Motor neuron (in vitro differentiated cells): Measurements from ENCODE around the gene CLEC14A. TPM values are rescaled to one million over a fixed set of nuclear protein-coding genes. Genes with fewer than 3 reads are reported as not detected.
A peak's percentile ranks its signal among the peaks of the same experiment; 100 is the strongest.

Experiments
- ATAC-seq, 8 experiments: fragments of 200-7000 bp; cut with Tn5 transposase; replicated peaks in 6 of 8; 2 replicates each; pipeline ENCODE4 v1.8.0; 2021; ENCODE audit warnings: mild to moderate bottlenecking in 8 of 8, moderate library complexity in 8 of 8
- H3K27ac ChIP-seq, 2 donors: fragments of 250-450 bp; sonication (Bioruptor Pico); 2 replicates each; pipeline ENCODE4 v1.9.0; 2021; ENCODE audit warnings: antibody characterized with exemption in 2 of 2, mild to moderate bottlenecking in 2 of 2, moderate library complexity in 1 of 2
- H3K4me1 ChIP-seq, 2 donors: fragments of 250-450 bp; sonication (Bioruptor Pico); replicated peaks in 1 of 2; 2 replicates each; pipeline ENCODE4 v1.6.1; 2021; ENCODE audit warnings: antibody characterized with exemption in 2 of 2, mild to moderate bottlenecking in 2 of 2, moderate library complexity in 1 of 2
- H3K4me3 ChIP-seq, 5 donors: fragments of 250-450 bp; sonication (Bioruptor Pico); 2 replicates each; pipeline ENCODE4 v1.9.0; 2021; ENCODE audit warnings: antibody characterized with exemption in 5 of 5, mild to moderate bottlenecking in 5 of 5, moderate library complexity in 4 of 5
- WGBS, 10 experiments: fragments of 450-650 bp; shearing (Covaris generic); methylation state at CpG; one replicate each; pipeline ENCODE4 v1.0.0; 2022; 5-methylcytosine and 5-hydroxymethylcytosine counted together
- in situ Hi-C, 9 experiments: fragments of 400-800 bp; cut with MboI; loops; one replicate each; pipeline ENCODE4 v1.15.0; 2021; ENCODE audit warnings: low sequenced_read_pairs in 9 of 9, low pct_unique_long_range_greater_than_20kb in 2 of 9; ENCODE audit not compliant: unreplicated experiment in 9 of 9
- total RNA-seq, 8 experiments: library from RNA; unstranded; fragments of 300-600 nt; gene quantifications; 2 replicates each; pipeline versions ENCODE4 v1.2.3 to v1.2.4, GENCODE V29; 2022

Gene CLEC14A, protein sequence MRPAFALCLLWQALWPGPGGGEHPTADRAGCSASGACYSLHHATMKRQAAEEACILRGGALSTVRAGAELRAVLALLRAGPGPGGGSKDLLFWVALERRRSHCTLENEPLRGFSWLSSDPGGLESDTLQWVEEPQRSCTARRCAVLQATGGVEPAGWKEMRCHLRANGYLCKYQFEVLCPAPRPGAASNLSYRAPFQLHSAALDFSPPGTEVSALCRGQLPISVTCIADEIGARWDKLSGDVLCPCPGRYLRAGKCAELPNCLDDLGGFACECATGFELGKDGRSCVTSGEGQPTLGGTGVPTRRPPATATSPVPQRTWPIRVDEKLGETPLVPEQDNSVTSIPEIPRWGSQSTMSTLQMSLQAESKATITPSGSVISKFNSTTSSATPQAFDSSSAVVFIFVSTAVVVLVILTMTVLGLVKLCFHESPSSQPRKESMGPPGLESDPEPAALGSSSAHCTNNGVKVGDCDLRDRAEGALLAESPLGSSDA
- total RNA-seq = 1 to 10 TPM in 1 of 8 experiments, under 1 TPM in 3, not detected in 4; 0.13 to 1.9 (median 0.54) TPM

- no peak within 1 kb of the TSS for H3K27ac ChIP-seq
- 10 to 100% (median 66%) methylated on average over 1 to 16 of the region's 68 CpGs; no CpG with 5 or more reads in 3 of the 10 experiments for WGBS, 10 experiments
- ATAC-seq = peak in 7 of 8 experiments; percentile 18 to 79 (median 60)
- peak within 1 kb of the TSS in 4 of 5 donors; percentile 2 to 18 (median 3) for H3K4me3 ChIP-seq
- H3K4me1 ChIP-seq = no peaks in the 10 kb centered on the region
- in situ Hi-C loops = no loop called here
These were observed at the start of gene CLEC14A for GRCh38 chr14:38255673-38256532. TSS of gene CLEC14A (minus strand) at chr14:38256093. CDS start at chr14:38256022, 71 bp downstream.

GRCh38 chr14:38302966-38303365, 47.1 kb upstream of the CLEC14A start:
- in situ Hi-C loops = no loop called here
- no peak overlapping the region for H3K27ac ChIP-seq
- ATAC-seq = no peak
- no peak overlapping the region for H3K4me3 ChIP-seq
- WGBS, 10 experiments = 33 to 100% (median 83%) methylated on average over 1 of the region's 1 CpG; no CpG with 5 or more reads in 2 of the 10 experiments
- H3K4me1 ChIP-seq = no peaks in the 10 kb centered on the region

DNA sequence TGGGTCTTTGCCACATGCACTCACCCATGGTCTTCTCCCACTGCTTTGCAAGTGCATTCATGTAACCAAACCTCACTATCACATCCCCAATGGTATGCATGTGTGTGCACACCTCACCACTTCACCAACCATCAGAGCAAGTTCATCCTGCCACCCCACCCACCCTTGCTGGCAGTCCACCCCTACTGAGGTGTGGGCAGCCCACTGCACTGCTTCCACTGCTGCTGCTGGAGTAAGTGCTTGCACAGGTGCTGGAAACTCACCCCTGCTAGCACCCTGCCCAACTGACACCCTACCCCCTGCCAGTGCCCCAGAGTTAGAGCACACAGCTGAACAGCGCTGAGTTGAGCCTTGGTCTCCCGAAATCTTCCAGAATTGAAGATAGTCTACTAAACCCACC, 46.1 kb upstream of the CLEC14A start:
- in situ Hi-C loops = no loop called here
- Histone ChIP-seq H3K4me1 (no peaks in the 10 kb centered on the region), H3K4me3 (no peak overlapping the region), H3K27ac (no peak overlapping the region)
- no peak for ATAC-seq
- 40 to 100% (median 84%) methylated on average over 1 to 2 of the region's 2 CpGs; no CpG with 5 or more reads in 4 of the 10 experiments for WGBS, 10 experiments

DNA sequence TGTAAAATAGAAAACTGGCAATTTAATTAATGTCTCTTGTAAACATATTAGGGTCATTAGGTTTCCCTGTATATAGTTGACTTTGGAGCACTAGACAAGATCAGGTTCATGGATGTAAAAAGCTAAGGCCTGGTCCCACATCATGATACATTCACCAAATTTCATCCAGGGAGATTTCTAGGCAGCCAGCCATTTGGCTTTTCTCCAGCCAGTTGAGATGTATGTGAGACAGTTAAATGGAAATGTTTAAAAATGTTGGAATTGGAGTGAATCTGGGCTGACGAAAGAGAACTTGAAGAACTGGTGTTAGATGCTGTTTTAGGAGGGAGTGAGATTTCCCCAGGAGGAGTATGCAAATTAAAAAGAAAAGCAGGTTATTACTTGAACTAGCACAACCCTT, 41.8 kb upstream of the CLEC14A start:
- no peak overlapping the region for H3K4me3 ChIP-seq
- WGBS, 10 experiments = 11 to 100% (median 100%) methylated on average over 1 of the region's 1 CpG; no CpG with 5 or more reads in 3 of the 10 experiments
- H3K4me1 ChIP-seq = no peaks in the 10 kb centered on the region
- H3K27ac ChIP-seq = no peak overlapping the region
- ATAC-seq = no peak
- in situ Hi-C loops = no loop called here

- H3K27ac ChIP-seq = no peak overlapping the region
- no peak overlapping the region for H3K4me3 ChIP-seq
- in situ Hi-C loops = no loop called here
- ATAC-seq = no peak
- H3K4me1 ChIP-seq = no peaks in the 10 kb centered on the region
These were observed 36.0 kb upstream of the CLEC14A start for GRCh38 chr14:38291681-38292467.

- Histone ChIP-seq H3K4me1 (no peaks in the 10 kb centered on the region), H3K27ac (no peak overlapping the region), H3K4me3 (no peak overlapping the region)
- peak in 1 of 8 experiments; percentile 20 for ATAC-seq
- in situ Hi-C loops = no loop called here
- 0 to 80% (median 64%) methylated on average over 3 to 5 of the region's 5 CpGs for WGBS, 10 experiments
These were observed 34.8 kb upstream of the CLEC14A start for GRCh38 chr14:38290601-38291188.

DNA sequence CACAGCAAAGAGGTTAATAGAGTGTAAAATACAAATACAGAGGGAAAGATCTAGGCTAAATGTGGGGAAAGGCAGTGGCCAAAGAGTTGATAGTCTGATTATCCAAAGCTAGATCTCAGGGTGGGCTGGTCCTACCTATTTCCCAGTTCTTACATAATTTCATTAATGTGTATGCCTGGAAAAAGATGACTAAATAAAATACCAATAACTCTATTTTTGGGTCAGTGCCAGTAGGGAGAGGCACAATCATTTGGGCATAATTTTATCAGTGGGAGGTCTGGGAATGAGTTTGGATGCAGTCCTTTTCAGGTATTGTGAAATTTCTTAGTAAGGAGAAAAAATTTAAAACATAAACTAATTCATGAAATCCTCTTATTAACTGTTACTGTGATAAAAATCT, 30.6 kb upstream of the CLEC14A start:
- H3K4me3 ChIP-seq = no peak overlapping the region
- in situ Hi-C loops = no loop called here
- H3K27ac ChIP-seq = no peak overlapping the region
- no peaks in the 10 kb centered on the region for H3K4me1 ChIP-seq
- no peak for ATAC-seq

DNA sequence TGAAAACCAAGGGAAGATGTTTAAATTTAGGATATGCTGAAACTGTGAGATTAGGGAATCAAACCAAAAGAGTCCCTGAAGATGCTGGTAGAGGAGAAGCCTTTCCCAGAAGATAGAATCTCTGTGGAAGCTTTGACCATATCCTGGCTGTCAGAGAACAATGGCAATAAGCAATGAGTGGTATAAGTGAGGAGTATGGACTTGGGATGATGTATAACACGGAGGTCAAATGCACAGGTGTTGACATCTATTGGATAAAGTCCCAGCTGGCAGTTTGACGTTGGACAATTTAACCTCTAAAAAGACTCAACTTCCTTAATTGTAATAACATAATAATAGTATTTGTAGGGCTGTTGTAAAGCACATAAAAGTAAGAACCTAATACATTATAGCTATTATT, 30.1 kb upstream of the CLEC14A start:
- in situ Hi-C loops = no loop called here

GRCh38 chr14:38282936-38283335, 27.0 kb upstream of the CLEC14A start:
- in situ Hi-C loops = no loop called here
- Histone ChIP-seq H3K27ac (no peak overlapping the region), H3K4me3 (no peak overlapping the region), H3K4me1 (peaks cover 0 to 2% of the 10 kb centered on the region in 2 donors)
- no peak for ATAC-seq

More for the DNA sequence above, 30.1 kb upstream of the CLEC14A start:
- no peak overlapping the region for H3K4me3 ChIP-seq
- no peaks in the 10 kb centered on the region for H3K4me1 ChIP-seq
- no peak overlapping the region for H3K27ac ChIP-seq
- ATAC-seq = no peak
- WGBS, 10 experiments = 0 to 51% (median 42%) methylated on average over 1 to 2 of the region's 2 CpGs; no CpG with 5 or more reads in 2 of the 10 experiments

DNA sequence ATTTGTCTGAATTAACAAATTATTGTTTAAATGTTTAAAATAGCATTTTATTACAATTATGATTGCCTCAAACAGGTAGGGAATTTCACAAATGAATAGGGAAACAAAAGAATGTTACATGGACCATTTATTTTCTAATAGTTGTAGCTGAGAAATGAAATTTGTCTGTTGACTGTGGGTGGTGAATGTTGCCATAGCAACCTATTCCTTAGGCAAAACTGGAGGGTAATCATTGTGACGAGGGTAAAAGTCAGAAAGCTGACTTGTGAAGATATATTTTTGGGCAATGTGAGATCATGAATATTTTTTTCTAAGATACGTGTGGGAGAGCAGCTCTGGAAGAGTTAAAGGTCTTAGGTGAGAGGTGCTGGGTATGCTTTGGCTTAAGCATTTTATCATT, 24.2 kb upstream of the CLEC14A start:
- in situ Hi-C loops = no loop called here
- ATAC-seq = no peak
- peaks cover 0 to 2% of the 10 kb centered on the region in 2 donors for H3K4me1 ChIP-seq
- H3K4me3 ChIP-seq = no peak overlapping the region
- 15 to 59% (median 33%) methylated on average over 1 to 2 of the region's 2 CpGs; no CpG with 5 or more reads in 3 of the 10 experiments for WGBS, 10 experiments
- H3K27ac ChIP-seq = no peak overlapping the region

DNA sequence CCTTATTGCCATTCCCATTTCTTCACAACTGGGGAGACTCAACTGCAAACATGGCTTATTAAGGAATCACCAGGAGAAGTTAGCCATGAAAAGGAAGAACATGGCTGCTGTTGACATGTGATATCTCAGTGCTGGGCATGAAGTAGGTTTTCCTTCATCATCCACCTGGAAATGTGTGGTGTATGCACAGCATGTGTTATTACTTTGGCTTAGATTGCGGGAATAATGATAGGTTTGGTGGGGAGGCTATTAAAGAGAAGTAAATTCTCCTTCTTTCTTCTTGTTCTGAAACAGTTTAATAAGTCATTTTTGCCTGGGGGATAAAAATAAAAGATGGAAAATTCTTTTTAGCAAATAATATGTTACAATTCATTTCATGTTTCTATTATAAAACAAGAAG, 23.7 kb upstream of the CLEC14A start:
- in situ Hi-C loops = no loop called here
- Histone ChIP-seq H3K4me3 (no peak overlapping the region), H3K27ac (no peak overlapping the region), H3K4me1 (peaks cover 0 to 2% of the 10 kb centered on the region in 2 donors)
- WGBS, 10 experiments = 54 to 100% (median 86%) methylated on average over 1 of the region's 1 CpG; no CpG with 5 or more reads in 3 of the 10 experiments
- ATAC-seq = no peak

DNA sequence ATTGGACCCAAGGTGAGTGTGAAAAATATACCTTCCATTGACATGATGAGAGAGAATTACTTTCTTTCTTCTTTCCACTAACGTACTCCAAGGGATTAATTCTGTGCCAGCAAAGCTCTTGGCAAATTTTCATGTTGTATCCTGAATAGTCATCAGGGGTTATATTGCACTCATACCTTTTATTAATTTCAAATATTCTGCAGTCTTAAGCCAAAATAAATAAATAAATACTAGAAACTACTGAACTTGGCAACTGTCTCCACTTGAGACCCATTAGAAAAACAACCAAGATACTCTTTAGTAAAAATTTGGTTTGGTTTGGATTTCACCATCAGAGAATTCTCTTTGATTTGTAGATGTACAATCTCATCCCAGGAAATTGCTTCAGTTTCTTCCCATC, 22.1 kb upstream of the CLEC14A start:
- in situ Hi-C loops = no loop called here
- no peak for ATAC-seq
- 0 to 100% (median 71%) methylated on average over 1 of the region's 1 CpG; no CpG with 5 or more reads in 3 of the 10 experiments for WGBS, 10 experiments

More for the DNA sequence above, 22.1 kb upstream of the CLEC14A start:
- H3K4me3 ChIP-seq = no peak overlapping the region
- H3K27ac ChIP-seq = no peak overlapping the region
- H3K4me1 ChIP-seq = peaks cover 0 to 2% of the 10 kb centered on the region in 2 donors
